22Rv1 (cell line): Measurements from ENCODE around the gene ZC3H12C.
"Not testable (repeated sequence)": the region's sequence is repeated elsewhere in the genome, so short reads cannot be mapped to it uniquely, and the experiment has no call there.

Experiments used
- H3K27ac ChIP-seq: fragments of 450-650 bp; 2 replicates; pipeline ENCODE4 v1.5.1; 2017
- ZFX ChIP-seq: fragments of 450-650 bp; IDR thresholded peaks from 2 replicates; pipeline ENCODE4 v1.6.1; 2017; ENCODE audit warnings: antibody characterized with exemption, borderline replicate concordance
- TF ChIP-seq, protein P1 (sequence below): fragments of 450-650 bp; IDR thresholded peaks from 2 replicates; pipeline ENCODE4 v1.5.1; 2017; ENCODE audit warnings: mild to moderate bottlenecking

The ZC3H12C gene

DNA sequence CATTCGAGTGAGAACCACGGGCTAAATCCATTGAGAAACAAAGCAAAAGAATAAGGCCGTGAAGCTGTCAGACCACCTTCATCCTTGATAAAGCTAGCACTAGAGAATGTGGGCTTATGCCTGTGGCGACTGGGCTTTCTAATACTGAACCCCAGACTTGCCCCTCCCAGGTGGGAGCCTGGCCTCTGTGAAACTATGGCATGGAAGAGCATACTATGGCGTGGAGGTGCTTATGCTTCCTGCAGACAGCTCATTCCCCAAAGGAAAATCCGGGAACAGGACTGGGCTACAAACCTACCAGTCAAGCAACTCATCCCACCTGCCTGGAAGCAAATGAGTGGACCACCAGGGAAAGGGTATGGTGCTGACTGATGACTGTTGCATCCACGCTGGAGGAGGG is 92.4 kb downstream of the ZC3H12C start:
- H3K27ac ChIP-seq: no peak overlapping the region
- TF ChIP-seq, protein P1, sequence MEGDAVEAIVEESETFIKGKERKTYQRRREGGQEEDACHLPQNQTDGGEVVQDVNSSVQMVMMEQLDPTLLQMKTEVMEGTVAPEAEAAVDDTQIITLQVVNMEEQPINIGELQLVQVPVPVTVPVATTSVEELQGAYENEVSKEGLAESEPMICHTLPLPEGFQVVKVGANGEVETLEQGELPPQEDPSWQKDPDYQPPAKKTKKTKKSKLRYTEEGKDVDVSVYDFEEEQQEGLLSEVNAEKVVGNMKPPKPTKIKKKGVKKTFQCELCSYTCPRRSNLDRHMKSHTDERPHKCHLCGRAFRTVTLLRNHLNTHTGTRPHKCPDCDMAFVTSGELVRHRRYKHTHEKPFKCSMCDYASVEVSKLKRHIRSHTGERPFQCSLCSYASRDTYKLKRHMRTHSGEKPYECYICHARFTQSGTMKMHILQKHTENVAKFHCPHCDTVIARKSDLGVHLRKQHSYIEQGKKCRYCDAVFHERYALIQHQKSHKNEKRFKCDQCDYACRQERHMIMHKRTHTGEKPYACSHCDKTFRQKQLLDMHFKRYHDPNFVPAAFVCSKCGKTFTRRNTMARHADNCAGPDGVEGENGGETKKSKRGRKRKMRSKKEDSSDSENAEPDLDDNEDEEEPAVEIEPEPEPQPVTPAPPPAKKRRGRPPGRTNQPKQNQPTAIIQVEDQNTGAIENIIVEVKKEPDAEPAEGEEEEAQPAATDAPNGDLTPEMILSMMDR: no peak
- TF ChIP-seq ZFX: no peak

DNA sequence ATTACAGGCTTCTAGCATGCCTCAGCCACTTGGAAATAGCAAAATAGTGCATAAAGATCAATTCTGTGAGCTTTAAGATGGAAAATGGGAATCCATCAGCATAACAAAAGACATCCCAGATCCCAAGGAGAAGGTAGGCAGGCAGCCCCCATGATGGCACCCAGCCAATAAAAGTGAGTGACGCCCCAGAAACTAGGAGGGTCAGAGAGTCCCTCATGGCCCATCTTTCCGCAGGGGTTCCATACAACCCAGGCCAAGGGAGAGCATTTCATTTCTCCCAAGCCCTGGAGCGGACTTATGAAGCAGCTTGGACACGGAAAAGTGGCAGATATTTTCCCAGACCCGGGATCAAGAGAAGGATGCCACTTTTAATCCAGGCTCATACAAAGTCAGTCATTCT is 93.3 kb downstream of the ZC3H12C start:
- no peak overlapping the region for H3K27ac ChIP-seq
- TF ChIP-seq, protein P1: no peak
- no peak for TF ChIP-seq ZFX

DNA sequence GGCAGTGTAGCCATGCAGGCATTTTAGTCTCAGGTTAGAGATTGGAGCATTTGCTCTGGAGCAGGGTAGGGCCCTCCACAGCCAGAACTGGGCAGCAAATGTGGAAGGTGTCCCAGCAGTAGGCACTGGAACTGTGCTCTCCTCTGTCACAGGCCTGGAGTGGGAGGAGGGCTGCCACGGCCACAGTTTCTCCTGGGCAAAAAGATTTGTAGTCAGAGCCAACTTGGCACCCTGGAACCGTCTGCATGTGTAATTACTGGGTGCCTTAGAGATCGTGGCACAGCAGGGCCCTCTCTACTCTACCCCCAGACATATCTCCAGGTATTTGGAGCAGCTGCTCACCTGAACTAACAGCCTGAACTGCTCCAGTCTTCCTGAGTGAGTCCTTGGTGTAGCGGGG is 93.7 kb downstream of the ZC3H12C start:
- no peak overlapping the region for H3K27ac ChIP-seq

DNA sequence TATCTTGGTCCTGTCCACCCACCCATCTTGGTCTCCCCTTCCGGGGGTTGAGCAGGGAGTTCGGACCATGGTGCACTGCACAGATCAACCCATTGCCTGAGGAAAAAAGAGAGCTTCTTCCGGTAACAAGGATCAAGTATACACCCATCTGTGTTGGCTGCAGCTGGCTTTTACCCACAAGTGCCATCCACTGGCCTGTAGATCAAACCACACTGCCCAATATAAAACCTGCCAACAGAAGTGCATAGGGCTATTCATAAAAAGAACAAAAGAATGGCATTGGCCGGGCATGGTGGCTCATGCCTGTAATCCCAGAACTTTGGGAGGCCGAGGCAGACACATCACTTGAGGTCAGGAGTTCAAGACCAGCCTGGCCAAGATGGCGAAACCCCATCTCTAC is 94.5 kb downstream of the ZC3H12C start:
- H3K27ac ChIP-seq: no peak overlapping the region
- no peak for TF ChIP-seq ZFX
- TF ChIP-seq, protein P1: no peak

More for the DNA sequence above, 93.7 kb downstream of the ZC3H12C start:
- TF ChIP-seq, protein P1: no peak
- no peak for TF ChIP-seq ZFX

DNA sequence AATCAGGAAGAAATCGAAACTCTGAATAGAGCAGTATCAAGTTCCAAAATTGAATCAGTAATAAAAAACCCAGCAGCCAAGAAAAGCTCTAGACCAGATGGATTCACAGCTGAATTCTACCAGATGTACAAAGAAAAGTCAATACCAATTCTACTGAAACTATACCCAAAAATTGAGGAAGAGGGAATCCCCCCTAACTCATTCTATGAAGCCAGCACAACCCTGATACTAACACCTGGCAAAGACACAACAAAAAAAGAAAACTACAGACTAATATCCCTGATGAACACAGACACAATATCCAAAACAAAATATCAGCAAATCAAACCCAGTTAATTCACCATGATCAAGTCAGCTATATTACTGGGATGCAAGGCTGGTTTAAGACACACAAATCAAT is 97.7 kb downstream of the ZC3H12C start:
- H3K27ac ChIP-seq: no peak overlapping the region
- no peak for TF ChIP-seq ZFX
- TF ChIP-seq, protein P1: no peak

DNA sequence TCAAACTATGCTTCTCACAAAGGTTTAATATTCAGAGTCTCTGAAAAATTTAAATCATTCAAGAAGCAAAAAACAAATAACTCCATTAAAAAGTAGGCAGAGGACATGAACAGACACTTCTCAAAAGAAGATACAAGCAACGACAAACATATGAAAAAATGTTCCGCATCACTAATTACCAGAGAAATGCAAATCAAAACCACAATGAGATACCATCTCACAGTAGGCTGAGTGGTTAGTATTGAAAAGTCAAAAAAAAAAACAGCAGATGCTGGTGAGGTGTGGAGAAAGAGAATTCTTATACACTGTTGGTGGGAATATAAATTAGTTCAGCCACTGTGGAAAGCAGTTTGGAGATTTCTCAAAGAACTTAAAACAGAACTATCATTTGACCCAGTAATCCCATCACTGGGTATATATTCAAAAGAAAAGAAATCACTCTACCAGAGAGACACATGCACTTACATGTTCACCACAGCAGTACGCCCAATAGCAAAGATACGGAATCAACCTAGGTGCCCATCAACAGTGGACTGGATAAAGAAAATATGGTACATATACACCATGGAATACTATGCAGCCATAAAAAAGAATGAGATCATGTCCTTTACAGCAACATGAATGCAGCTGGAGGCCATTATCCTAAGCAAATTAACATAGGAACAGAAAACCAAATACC is 99.6 kb downstream of the ZC3H12C start:
- H3K27ac ChIP-seq: not testable (repeated sequence)

DNA sequence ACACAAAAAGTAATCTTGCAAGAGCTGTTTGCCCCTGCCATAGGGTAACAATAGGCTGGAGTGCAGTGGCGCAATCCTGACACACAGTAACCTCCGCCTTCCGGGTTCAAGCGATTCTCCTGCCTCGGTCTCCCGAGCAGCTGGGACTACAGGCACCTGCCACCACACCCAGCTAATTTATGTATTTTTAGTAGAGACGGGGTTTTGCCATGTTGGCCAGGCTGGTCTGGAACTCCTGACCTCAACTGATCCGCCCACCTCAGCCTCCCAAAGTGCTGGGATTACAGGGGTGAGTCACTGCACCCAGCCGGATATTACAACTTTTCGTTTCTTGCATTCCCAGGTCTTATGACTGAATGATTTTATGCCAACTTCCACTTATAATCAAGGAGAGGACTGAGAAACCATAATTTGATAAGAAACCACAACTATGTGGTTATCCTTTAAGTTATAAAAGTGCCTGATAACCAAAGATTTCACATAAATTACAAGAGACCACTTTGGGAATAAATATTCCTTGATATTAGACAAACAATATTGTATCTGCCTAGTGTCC is 101.1 kb downstream of the ZC3H12C start:
- H3K27ac ChIP-seq: not testable (repeated sequence)

DNA sequence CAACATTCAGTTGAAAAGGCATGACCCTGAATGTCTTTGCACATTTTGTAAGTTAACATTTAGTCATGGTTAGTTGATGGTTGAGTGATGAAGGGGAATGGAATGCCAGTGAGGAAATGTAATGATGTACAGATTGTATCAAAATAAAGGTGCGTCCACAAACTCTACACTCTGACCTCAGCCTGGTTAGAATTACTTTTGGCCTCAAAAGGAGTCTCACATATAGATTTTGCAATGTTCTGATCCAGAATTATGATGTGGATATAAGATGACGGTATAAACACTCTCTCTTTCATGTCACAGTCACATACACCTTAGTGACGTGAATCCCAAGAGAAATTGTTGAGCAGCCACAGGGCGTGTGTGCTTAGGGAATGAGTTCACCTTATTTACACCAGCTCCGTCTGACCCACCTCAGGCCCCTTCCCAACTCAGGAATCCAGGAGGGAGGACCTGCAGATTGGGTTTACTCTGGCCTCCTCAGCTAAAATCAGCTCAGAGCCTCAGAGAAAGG is 103.1 kb downstream of the ZC3H12C start:
- H3K27ac ChIP-seq: no peak overlapping the region
- TF ChIP-seq ZFX: no peak
- TF ChIP-seq, protein P1: no peak
